ENCODE results near the gene PCDHGB7.
"Not testable (repeated sequence)": the region's sequence is repeated elsewhere in the genome, so short reads cannot be mapped to it uniquely, and the experiment has no call there.

DNA sequence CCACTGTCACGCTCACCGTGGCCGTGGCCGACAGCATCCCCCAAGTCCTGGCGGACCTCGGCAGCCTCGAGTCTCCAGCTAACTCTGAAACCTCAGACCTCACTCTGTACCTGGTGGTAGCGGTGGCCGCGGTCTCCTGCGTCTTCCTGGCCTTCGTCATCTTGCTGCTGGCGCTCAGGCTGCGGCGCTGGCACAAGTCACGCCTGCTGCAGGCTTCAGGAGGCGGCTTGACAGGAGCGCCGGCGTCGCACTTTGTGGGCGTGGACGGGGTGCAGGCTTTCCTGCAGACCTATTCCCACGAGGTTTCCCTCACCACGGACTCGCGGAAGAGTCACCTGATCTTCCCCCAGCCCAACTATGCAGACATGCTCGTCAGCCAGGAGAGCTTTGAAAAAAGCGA lies 15.2 kb downstream of the PCDHGB7 start:
- TF ChIP-seq, protein P1, sequence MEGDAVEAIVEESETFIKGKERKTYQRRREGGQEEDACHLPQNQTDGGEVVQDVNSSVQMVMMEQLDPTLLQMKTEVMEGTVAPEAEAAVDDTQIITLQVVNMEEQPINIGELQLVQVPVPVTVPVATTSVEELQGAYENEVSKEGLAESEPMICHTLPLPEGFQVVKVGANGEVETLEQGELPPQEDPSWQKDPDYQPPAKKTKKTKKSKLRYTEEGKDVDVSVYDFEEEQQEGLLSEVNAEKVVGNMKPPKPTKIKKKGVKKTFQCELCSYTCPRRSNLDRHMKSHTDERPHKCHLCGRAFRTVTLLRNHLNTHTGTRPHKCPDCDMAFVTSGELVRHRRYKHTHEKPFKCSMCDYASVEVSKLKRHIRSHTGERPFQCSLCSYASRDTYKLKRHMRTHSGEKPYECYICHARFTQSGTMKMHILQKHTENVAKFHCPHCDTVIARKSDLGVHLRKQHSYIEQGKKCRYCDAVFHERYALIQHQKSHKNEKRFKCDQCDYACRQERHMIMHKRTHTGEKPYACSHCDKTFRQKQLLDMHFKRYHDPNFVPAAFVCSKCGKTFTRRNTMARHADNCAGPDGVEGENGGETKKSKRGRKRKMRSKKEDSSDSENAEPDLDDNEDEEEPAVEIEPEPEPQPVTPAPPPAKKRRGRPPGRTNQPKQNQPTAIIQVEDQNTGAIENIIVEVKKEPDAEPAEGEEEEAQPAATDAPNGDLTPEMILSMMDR (IDR thresholded peaks at IDR 0.05): not testable (repeated sequence)
- TF ChIP-seq EZH2, EZH2phosphoT487 (IDR thresholded peaks at IDR 0.05): not testable (repeated sequence)

Measured in neural progenitor cell (in vitro differentiated cells).